ENCODE results near the gene OCRL. TPM values are rescaled to one million over a fixed set of nuclear protein-coding genes. Genes with fewer than 3 reads are reported as not detected.

Gene OCRL
- 8.5 and 9.3 TPM in 2 replicates for total RNA-seq

DNA sequence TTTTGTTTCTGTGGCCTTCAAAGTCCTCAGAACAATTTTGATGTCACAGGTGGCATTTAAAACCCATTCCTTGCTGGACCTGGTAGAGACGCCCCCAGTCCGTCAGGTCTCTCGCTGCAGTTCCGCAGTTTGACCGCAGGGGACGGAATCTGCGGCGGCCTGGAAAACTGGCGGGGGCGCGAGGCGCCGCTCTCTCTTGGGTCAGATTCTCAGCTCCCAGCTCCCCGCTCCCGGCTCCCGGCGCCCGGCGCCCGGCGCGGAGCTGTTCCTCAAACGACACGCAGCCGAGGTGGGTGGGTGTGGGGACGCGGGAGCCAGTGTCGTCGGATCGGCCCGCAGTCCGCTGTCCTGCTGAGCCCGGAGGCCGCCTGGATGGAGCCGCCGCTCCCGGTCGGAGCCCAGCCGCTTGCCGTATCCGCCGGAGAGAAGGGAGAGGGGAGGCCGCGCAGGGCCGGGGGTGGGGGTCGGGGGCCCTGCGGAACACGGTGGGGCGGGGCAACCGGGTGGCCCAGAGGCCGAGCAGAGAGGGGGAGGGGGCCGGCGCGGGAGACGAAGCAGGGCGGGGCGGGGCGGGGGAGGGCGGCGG, at the start of gene OCRL:
OCRL (plus strand) TSS at position 192 of the 586 bp plus-strand sequence; CDS start at position 373, 181 bp downstream.

DNA sequence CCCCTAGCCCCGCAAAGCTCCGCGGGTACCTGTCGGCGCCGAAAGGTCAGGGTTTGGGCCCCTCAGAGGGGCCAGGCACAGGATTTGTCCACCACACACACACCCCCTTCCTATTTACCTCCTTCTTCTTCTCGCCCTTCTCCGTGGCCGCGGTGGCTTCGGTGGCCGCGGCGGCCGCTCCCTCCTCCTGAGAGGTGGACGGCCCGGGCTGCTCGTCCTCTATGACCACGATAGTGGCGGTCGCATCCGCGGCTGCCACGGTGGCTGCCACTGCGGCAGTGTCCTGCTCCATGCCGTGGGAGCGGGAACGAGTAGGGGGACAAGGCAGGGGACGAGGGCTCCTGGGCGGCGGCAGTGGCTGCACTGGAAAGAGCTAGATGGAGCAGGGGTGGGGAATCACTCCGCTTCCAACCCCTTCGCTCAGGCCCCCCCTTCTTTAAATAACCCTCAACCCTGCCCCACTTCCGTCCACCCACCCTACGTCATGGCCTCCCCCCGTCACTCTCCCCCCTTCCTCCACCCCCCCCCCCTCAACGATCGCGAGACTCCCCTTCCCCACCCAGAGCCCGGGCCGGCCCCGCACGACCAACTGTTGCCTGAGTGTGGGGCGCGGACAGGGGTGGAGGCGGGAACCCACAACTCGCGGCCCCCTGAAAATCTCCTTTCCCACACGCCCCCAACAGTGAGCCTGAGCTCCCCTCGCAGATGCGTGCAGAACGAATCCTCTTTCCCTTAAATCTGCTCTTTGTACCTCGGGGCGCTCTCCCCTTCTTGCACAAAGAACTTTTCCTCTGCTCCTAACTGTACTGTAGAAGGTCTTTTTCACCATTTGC, 16.8 kb upstream of the OCRL start, which contains the start of gene SMARCA1:
SMARCA1 (minus strand) TSS at position 412 of the 833 bp plus-strand sequence; CDS start at position 292, 120 bp downstream.

Other genes with a start within 250 kb of the OCRL start
- 8.0 and 8.4 TPM in 2 replicates for gene SMARCA1, start 16.8 kb upstream of the OCRL start, total RNA-seq
- 567 and 583 TPM in 2 replicates for gene APLN, start 114.7 kb downstream of the OCRL start, total RNA-seq
- gene XPNPEP2, start 198.7 kb downstream of the OCRL start, total RNA-seq: not detected in 2 replicates
- gene SASH3, start 239.7 kb downstream of the OCRL start, total RNA-seq: not detected in 2 replicates